ENCODE measurements around the gene SND1.

SND1 gene

DNA sequence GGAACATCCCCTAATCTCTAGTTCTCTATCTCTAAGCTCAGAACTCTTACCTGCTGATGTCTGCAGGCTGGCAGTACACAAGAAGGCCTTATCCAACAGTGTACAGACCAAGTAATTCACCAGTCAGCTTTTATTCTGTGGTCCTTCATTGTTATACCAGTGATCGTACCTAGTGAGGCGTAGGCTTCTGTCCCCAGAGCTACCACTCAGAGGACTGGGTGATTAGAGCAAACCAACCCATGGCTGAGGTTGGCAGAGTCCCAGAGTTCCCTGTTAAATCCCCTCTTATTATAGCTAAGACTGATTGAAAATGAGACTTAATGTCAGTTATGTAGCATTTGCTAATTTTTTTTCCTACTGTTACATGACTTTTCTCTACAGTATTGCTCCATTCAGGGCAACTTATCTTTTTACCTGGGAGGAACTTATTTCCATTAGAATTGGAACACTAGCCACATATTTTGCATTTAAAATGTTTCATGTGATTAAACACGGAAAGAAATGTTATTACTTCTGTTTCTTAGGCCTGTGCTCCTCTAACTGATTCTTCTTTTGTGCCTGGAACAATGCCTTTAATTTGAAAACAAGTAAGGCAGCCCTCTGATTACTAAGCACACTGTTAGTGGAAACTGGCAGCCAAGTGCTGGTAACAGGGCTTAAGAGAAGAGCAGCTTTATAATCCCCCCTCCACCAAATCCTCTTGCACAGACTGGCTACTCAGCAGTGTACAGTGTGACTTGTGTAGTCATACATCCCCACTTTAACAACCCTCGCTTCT, 252.1 kb downstream of the SND1 start:
- DNase-seq (ENCODE audit: insufficient read length, low spot score) (peak; percentile 24), FAIRE-seq (peak; percentile 70)
- TF ChIP-seq, protein P1, sequence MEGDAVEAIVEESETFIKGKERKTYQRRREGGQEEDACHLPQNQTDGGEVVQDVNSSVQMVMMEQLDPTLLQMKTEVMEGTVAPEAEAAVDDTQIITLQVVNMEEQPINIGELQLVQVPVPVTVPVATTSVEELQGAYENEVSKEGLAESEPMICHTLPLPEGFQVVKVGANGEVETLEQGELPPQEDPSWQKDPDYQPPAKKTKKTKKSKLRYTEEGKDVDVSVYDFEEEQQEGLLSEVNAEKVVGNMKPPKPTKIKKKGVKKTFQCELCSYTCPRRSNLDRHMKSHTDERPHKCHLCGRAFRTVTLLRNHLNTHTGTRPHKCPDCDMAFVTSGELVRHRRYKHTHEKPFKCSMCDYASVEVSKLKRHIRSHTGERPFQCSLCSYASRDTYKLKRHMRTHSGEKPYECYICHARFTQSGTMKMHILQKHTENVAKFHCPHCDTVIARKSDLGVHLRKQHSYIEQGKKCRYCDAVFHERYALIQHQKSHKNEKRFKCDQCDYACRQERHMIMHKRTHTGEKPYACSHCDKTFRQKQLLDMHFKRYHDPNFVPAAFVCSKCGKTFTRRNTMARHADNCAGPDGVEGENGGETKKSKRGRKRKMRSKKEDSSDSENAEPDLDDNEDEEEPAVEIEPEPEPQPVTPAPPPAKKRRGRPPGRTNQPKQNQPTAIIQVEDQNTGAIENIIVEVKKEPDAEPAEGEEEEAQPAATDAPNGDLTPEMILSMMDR (IDR thresholded peaks at IDR 0.05; ENCODE audit: insufficient read depth, missing control alignments), result no peak

DNA sequence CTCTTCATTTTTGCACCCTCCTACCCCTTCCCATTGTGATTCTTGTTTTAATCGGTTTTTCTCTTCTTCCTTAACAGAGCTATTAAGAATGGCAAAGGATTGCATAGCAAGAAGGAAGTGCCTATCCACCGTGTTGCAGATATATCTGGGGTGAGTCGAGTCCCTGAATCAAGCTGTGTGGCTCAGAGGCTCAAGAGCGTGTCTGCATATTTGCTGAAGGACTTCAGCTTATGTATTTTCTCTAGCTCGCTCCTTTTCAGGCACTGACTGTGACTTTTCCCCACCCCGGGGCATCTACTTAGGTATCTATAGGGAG, 252.6 kb downstream of the SND1 start:
- no peak for DNase-seq (ENCODE audit: insufficient read length, low spot score)
- TF ChIP-seq, protein P1 (IDR thresholded peaks at IDR 0.05; ENCODE audit: insufficient read depth, missing control alignments), result no peak
- no peak for FAIRE-seq

DNA sequence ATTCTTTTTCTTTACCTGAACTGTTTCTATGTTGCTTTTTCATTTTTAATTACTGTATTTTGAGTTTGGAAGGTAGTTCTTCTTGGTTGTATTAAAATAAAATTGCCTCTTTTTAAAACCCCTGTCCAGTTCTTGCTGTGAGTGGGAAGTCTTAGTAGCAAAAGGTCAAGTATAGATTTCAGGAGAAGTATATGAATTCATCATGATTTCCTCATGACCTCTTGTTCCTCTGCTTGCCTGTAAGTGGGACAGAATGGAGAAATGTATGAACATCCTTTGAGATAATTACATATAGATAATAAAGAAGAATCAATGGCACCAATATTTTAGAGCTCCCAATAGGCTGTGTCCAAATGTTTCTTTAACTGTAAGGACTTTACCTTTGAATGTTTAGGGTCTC, 253.0 kb downstream of the SND1 start:
- FAIRE-seq (no peak), DNase-seq (ENCODE audit: insufficient read length, low spot score) (no peak)

DNA sequence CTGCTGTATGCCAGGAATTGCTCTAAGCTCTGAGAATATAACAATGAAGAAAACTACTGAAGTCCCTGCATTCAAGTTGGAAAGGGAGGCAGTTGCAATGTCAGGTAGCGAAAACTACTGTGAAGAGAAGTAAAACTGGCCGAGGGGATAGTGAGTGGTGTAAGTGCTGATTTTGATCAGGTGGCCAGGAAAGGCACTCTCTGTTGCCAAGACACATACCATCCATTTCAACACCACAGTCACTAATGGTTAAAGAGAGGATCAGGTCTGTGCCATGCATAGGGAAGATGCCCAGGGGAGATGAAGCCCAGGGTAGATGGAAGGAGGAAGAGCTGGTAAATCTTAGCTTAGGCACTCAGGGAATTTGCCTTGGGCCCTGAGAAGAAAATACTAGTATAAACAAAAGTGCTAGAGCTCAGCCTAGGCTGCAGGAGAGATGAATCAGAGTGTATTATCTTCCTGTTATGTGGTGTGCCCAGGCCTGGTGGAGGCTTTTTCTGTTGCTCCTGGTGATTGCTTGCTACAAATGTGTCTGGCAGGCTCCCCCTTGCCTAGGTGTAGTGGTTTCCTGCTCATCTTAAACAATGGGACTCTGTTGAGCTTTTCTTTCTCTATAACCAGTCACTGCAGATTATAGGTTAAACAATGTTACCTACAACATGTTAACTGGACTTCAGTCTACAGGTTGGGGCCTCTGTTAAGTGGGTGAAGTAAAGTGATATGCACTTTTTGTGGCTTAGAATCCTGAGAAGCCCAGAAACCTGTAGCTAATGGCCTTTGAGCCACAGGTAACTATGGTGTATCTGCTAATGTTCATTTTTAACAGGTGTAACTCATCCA, 253.7 kb downstream of the SND1 start:
- DNase-seq (ENCODE audit: insufficient read length, low spot score) (no peak), FAIRE-seq (no peak)
- TF ChIP-seq, protein P1 (IDR thresholded peaks at IDR 0.05; ENCODE audit: insufficient read depth, missing control alignments), result no peak

More for the DNA sequence above, 253.0 kb downstream of the SND1 start:
- TF ChIP-seq, protein P1 (IDR thresholded peaks at IDR 0.05; ENCODE audit: insufficient read depth, missing control alignments), result no peak

DNA sequence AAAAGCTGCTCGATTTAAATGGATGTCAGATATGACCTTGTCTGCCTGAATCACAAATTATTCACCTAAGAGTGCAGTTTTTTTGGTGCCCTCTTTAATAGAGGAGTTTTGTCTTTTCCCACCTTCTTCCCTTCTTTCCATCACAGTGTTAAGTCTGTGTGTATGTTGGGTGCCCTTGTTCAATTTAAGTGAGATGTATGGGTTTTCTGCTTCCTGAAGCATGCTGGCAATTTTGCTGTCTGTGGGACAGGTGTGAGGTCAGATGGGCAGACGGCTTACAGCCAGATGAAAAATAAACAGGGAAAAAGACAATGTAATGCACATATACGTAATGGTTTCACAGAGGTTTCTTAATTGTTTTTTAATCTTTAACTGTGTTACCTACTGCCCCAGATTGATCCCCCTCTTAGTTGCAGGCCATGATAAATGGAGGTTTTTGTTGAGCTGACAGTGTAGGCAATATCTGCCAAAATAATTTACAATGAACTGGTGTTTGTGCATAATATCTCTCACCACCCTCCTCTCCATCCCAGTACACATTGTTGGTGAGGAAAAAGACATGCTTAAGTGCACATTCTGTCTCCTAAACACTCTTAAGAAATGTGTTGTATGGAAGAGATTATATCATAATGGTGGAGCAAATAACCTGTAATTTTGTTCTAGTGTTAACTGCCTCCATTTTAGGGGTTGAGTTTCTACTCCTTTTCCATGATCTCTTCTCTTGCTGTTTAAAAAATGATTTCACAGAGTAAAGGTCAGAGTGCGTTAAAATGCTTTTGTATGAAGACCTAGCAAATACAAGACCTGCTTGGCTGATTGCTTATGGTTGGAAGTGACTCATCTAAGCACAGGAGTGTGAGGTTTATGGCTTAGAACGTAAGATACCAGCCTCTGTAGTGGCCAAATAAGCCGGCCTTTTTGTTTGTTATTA, 255.4 kb downstream of the SND1 start:
- no peak for DNase-seq (ENCODE audit: insufficient read length, low spot score)
- TF ChIP-seq, protein P1 (IDR thresholded peaks at IDR 0.05; ENCODE audit: insufficient read depth, missing control alignments), result no peak
- no peak for FAIRE-seq

DNA sequence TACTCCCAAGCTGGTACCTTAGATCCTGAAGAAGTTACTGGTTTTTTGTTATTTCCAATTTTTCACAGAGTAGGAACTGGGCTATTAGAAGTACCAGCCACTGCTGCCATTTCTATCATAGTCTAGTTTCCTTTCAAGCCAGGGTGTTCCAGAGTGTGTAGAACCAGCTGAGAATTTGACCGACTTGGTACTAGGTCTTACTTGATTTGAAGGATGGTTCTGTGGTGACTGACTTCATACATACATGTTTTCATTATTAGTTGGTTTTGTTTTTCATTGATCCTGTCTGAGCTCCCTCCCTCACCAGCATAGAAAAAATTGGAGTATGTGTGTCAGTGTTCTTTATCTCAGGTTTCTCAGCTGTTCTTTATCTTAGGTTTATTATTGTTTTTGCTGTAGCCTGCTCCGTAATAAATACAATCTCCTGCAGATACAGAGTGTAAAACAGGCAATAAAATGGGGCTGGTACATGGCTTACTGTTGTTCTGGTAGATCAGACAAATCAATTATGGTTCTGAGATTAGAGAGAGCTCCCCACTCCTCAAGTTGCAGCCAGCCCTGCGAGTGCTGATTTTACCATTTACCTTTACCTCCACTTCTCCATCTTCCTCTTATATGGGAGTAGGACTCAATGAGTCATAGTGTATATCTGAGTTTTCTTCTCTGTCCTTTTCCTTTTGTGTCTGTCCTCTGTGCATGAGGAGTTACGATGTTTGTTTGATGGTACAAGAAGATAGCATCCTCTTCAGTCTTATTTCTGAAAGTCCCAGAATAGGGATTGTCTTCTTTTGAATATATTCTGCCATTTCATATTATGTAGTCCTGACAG, 256.6 kb downstream of the SND1 start:
- no peak for FAIRE-seq

More for the DNA sequence above, 256.6 kb downstream of the SND1 start:
- no peak for DNase-seq (ENCODE audit: insufficient read length, low spot score)
- TF ChIP-seq, protein P1 (IDR thresholded peaks at IDR 0.05; ENCODE audit: insufficient read depth, missing control alignments), result no peak

All from D721Med (cell line).